ENCODE data around the gene GPR171.
A peak's percentile ranks its signal among the peaks of the same experiment; 100 is the strongest.
"Not testable (repeated sequence)": the region's sequence is repeated elsewhere in the genome, so short reads cannot be mapped to it uniquely, and the experiment has no call there.

The GPR171 gene

DNA sequence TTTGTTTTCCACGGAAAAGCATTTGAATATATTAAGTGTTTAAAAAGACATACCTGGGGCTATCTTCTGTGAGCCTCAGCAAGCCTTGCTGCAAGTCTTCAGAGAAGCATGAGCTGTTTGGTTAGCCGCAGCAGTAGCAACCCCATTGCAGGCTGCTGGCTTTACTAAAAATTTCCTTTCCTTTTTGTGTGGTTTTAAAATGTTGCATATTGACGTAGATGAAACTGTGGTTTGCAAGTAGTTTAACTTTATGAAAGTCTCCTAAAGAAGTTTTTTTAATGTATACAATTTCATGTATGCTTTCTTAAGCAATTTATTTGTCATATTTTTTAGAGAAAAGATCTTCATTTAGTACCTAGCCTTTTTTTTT, at the start of gene GPR171:
GPR171 (minus strand) TSS at position 166 of the 370 bp plus-strand sequence. CDS start 3,830 bp downstream, outside the sequence.
- DNase-seq (ENCODE audit: low read depth), result peak; percentile 46

- DNase-seq (ENCODE audit: low read depth), result no peak
Observed at GRCh38 chr3:151248772-151249337, 45.8 kb upstream of the GPR171 start.

GRCh38 chr3:151242006-151242405, 39.0 kb upstream of the GPR171 start:
- not testable (repeated sequence) for DNase-seq (ENCODE audit: low read depth)

- no peak for DNase-seq (ENCODE audit: low read depth)
Observed at GRCh38 chr3:151236736-151237135, 33.7 kb upstream of the GPR171 start.

DNA sequence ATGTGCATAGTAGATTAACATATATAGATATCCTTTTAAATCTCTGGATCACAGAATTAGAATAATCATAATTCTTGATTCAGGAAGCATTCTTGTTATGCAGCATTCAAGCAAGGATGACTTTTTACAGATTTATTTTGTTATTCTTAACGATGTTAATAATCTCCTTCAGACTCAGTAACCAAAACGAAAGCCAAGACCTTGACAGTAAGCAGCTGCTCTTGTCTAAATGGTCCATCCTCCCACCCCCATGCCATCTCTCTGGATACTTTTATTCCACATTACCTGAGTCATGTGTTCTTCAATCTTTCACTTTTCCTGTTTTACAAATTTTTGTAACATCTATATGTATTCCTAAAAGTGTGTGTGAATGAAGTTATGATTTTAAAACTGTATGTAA, 33.3 kb upstream of the GPR171 start:
- no peak for DNase-seq (ENCODE audit: low read depth)

GRCh38 chr3:151234825-151235224, 31.8 kb upstream of the GPR171 start:
- DNase-seq (ENCODE audit: low read depth), result no peak

DNA sequence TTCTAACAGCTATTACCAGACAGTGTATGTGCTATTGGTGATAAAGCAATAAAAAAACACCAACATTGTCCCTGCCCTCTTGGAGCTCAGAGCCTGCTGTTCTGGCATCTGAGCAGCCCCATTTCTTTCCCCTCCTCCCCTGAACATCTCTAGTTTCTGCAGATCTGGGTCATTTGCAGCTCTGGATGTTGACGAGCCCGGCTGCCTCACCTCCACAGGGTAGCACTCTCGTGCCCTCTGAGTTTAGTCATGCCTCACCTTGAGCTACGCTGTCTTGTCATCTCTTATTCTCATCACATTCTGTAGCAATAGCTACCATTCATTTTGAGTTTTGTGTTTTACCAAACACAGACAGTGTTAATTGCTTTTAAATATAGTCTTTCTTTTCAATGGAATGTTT, 30.0 kb upstream of the GPR171 start:
- no peak for DNase-seq (ENCODE audit: low read depth)

DNA sequence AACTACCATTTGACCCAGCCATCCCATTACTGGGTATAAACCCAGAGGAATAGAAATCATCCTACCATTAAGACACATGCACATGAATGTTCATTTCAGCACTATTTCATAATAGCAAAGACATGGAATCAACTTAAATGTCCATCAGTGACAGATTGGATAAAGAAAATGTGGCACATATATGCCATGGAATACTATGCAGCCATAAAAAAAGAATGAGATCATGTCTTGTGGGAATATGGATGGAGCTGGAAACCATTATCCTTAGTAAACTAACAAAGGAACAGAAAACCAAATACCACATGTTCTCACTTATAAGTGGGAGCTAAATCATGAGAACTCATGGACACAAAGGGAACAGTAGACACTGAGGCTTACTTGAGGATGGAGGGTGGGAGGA, 29.4 kb upstream of the GPR171 start:
- not testable (repeated sequence) for DNase-seq (ENCODE audit: low read depth)

GRCh38 chr3:151230646-151231045, 27.6 kb upstream of the GPR171 start:
- DNase-seq (ENCODE audit: low read depth), result no peak

- no peak for DNase-seq (ENCODE audit: low read depth)
Observed at GRCh38 chr3:151228666-151229040, 25.6 kb upstream of the GPR171 start.

GRCh38 chr3:151227807-151228665, 25.0 kb upstream of the GPR171 start:
- DNase-seq (ENCODE audit: low read depth), result peak; percentile 64

- DNase-seq (ENCODE audit: low read depth), result no peak
Observed at GRCh38 chr3:151227266-151227806, 24.3 kb upstream of the GPR171 start.

- DNase-seq (ENCODE audit: low read depth), result no peak
Observed at GRCh38 chr3:151226825-151227224, 23.8 kb upstream of the GPR171 start.

DNA sequence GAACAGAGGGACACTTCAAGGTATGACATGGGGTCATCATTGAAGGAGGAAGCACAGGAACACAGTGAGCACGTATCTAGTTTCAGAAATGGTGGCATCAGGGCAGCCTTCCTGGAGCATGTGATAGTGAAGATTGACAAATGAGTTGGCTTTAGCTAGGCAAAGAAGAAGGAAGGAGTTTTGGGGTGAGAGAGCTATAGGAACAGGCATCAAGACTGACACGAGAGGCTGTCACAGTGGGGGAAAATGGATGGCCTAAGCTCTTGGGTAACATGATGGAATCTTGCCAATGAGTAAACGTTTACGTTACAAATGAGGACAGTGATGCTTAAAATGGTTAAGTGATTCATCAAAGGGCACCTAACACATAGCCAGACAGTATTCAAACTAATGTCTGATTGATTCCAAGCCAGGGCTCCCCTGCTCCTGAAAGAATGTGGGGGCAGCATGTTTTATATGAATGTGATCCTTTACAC, 23.1 kb upstream of the GPR171 start:
- no peak for DNase-seq (ENCODE audit: low read depth)

GRCh38 chr3:151225040-151225975, 22.3 kb upstream of the GPR171 start:
- DNase-seq (ENCODE audit: low read depth), result no peak

DNA sequence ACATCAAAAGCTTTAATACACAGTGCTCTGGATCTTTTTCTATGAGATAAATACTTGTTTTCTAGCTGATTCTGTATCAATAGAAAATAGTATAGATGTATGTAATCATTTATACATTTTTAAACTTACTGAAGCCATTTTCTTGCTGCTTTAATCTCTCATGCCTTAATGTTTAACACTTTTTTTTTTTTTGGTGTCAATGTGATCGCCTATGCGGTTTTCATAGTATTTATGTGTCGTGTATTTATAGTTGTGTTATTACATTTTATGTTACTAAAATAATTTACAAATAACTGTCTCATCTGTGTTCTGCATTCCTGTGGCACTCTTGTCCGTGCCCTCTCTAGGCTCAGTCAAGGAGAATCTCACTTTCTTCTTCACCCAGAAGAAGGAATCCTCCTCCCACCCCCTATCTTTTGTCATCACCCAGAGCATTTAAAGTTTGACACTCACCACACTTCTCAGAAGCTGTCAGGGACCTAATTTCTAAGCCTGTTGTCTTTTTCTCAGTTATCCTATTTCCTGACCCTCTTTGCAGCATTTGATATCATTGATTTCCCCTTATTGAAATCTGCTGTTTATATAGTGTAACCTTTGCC, 21.4 kb upstream of the GPR171 start:
- no peak for DNase-seq (ENCODE audit: low read depth)

DNA sequence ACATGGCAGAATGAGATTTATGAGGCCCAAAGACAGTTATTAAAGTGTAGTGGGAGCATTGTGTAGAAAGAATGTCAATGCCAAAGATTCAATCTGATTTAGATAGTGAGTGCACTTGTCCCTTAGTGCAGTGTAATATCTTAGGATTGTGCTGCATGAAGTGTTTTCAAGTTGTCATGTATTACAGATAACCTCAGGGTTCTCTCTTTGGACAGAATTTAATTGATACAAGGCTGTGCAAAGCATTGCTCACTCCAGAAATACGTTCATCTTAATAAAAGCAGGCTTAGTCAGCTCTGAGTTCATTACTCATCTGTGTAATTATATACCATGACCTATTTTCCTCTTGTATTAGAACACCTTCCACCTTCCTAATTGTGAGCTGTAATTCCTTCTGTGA, 16.0 kb upstream of the GPR171 start:
- DNase-seq (ENCODE audit: low read depth), result no peak

- DNase-seq (ENCODE audit: low read depth), result no peak
Observed at GRCh38 chr3:151218136-151218535, 15.1 kb upstream of the GPR171 start.

GRCh38 chr3:151216641-151217607, 13.9 kb upstream of the GPR171 start:
- no peak for DNase-seq (ENCODE audit: low read depth)

GRCh38 chr3:151214459-151214858, 11.4 kb upstream of the GPR171 start:
- DNase-seq (ENCODE audit: low read depth), result no peak

DNA sequence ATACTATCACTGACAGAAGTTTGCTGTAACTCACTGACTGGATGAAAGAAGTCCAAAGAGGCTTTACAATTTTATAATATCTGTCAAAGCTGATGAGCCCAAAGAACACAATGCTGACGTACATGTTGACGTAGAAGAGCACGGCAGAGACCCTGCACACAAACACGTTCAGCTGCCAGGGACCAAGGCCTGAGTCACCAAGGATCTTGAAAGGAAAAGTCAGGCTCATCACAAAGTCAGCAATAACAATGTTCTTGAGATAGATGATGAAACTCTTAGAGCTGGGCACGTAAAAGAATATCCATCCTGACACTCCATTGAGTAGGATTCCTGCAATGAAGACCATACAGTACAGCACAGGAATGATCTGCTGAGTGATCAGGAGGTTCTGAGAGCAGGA, 10.9 kb upstream of the GPR171 start:
- no peak for DNase-seq (ENCODE audit: low read depth)
